Panc1 (cell line): ENCODE measurements around the gene MACROD2. TPM values are rescaled to one million over a fixed set of nuclear protein-coding genes. Genes with fewer than 3 reads are reported as not detected.

Experiments
- ATAC-seq: fragments of 200-7000 bp; cut with Tn5 transposase; 2 replicates; pipeline ENCODE4 v1.9.1; 2020; ENCODE audit warnings: mild to moderate bottlenecking, moderate library complexity
- BruUV-seq: library from RNA; stranded (reverse); fragments of 400-500 nt; replicated peaks from 2 replicates; lab custom pipeline; 2021; lab: Mats Ljungman, UMichigan
- CTCF ChIA-PET: fragments of 300-600 bp; sonication (Branson Sonifier 250); formaldehyde crosslinking; loops from one replicate; lab custom pipeline; 2022; ENCODE audit warnings: antibody characterized with exemption; lab: Charles Lee
- POLR2A ChIA-PET: fragments of 300-600 bp; sonication (Branson Sonifier 250); formaldehyde crosslinking; loops from one replicate; lab custom pipeline; 2022; ENCODE audit warnings: antibody characterized with exemption; lab: Charles Lee
- DNase-seq: peaks from one replicate; pipeline ENCODE4 v3.0.0-alpha.2; 2010; ENCODE audit warnings: low read depth, low spot score
- H3K27ac ChIP-seq: 2 replicates; pipeline ENCODE4 v1.5.1; 2011; ENCODE audit warnings: mild to moderate bottlenecking, low read length, inconsistent platforms
- H3K27me3 ChIP-seq: fragments of 200-500 bp; sonication (Bioruptor generic); 2 replicates; pipeline ENCODE4 v1.6.0; 2014; ENCODE audit warnings: low read length, inconsistent platforms; ENCODE audit not compliant: control insufficient read depth, insufficient read depth
- H3K36me3 ChIP-seq: fragments of 200-500 bp; sonication (Bioruptor generic); 2 replicates; pipeline ENCODE4 v1.5.1; 2014; ENCODE audit warnings: inconsistent platforms, mild to moderate bottlenecking, low read length, moderate library complexity; ENCODE audit not compliant: control insufficient read depth, insufficient read depth
- H3K4me1 ChIP-seq: 2 replicates; pipeline ENCODE4 v1.5.1; 2011; ENCODE audit warnings: inconsistent platforms, mild to moderate bottlenecking, low read length, moderate library complexity; ENCODE audit not compliant: control insufficient read depth, insufficient read depth
- H3K4me3 ChIP-seq, 2 experiments: 2 replicates each; pipeline ENCODE4 v1.5.1; 2011 to 2012; ENCODE audit warnings: low read depth in 2 of 2, low read length in 2 of 2, mild to moderate bottlenecking in 2 of 2, inconsistent platforms in 1 of 2, moderate library complexity in 1 of 2
- H3K9me3 ChIP-seq: fragments of 200-500 bp; sonication (Bioruptor generic); 2 replicates; pipeline ENCODE4 v1.5.1; 2014; ENCODE audit warnings: low read depth, mild to moderate bottlenecking, inconsistent platforms, low read length, moderate library complexity; ENCODE audit not compliant: control insufficient read depth, insufficient read depth
- CTCF ChIP-seq: fragments of 450-650 bp; IDR thresholded peaks from 2 replicates; pipeline ENCODE4 v1.5.1; 2017; ENCODE audit warnings: mild to moderate bottlenecking
- POLR2AphosphoS5 ChIP-seq: IDR thresholded peaks from 2 replicates; pipeline ENCODE4 v1.6.1; 2012; ENCODE audit warnings: mild to moderate bottlenecking, low read depth, low read length, moderate library complexity
- REST ChIP-seq, 2 experiments: IDR thresholded peaks; 2 replicates each; pipeline ENCODE4 v1.6.1; 2011 to 2012; ENCODE audit warnings: low read depth in 2 of 2, control low read depth in 1 of 2, low read length in 1 of 2, mild to moderate bottlenecking in 1 of 2, moderate library complexity in 1 of 2; ENCODE audit not compliant: insufficient read depth in 1 of 2
- TCF7L2 ChIP-seq: IDR thresholded peaks from 2 replicates; pipeline ENCODE4 v1.6.1; 2011; ENCODE audit warnings: mild to moderate bottlenecking, low read depth, low read length, inconsistent platforms
- in situ Hi-C: cut with HindIII; loops from 2 replicates; pipeline ENCODE4 v1.10.0; 2016; ENCODE audit warnings: low sequenced_read_pairs, low pct_unique_long_range_greater_than_20kb
- intact Hi-C: fragments of 100-400 bp; cut with micrococcal nuclease; formaldehyde crosslinking; loops from one replicate; pipeline ENCODE4 v1.10.0; 2022; ENCODE audit not compliant: unreplicated experiment
- total RNA-seq: library from RNA; stranded (reverse); gene quantifications from one replicate; pipeline ENCODE4 v1.2.1, GENCODE V29; 2021; ENCODE audit not compliant: unreplicated experiment

MACROD2 gene
- total RNA-seq, 1 experiment from 2014 or later: 1.2 TPM

GRCh38 chr20:14906908-14907434 lies 911.7 kb downstream of the MACROD2 start:
- no TSS peak for BruUV-seq
- no peak for ATAC-seq

GRCh38 chr20:14910126-14910525 lies 914.8 kb downstream of the MACROD2 start:
- intact Hi-C loops: no loop called here
- Histone ChIP-seq H3K9me3 (no peaks in the 10 kb centered on the region), H3K27ac (no peak overlapping the region), H3K36me3 (no peaks in the 10 kb centered on the region), H3K27me3 (no peaks in the 10 kb centered on the region), H3K4me1 (no peaks in the 10 kb centered on the region), H3K4me3 (no peak overlapping the region)
- POLR2A ChIA-PET: no interaction called here
- no peak for TF ChIP-seq REST (IDR thresholded peaks at IDR 0.05; ENCODE audit: insufficient read depth in 1 of 2, low read depth in 2 of 2, low read length in 1 of 2)
- TF ChIP-seq TCF7L2: no peak
- TF ChIP-seq CTCF: no peak
- TF ChIP-seq POLR2AphosphoS5: no peak
- BruUV-seq: no TSS peak
- CTCF ChIA-PET: no interaction called here
- in situ Hi-C loops: no loop called here
- no peak for ATAC-seq
- no peak for DNase-seq

More at GRCh38 chr20:14906908-14907434, 911.7 kb downstream of the MACROD2 start:
- DNase-seq: no peak
- TF ChIP-seq REST (IDR thresholded peaks at IDR 0.05; ENCODE audit: insufficient read depth in 1 of 2, low read depth in 2 of 2, low read length in 1 of 2) (no peak), CTCF (no peak), TCF7L2 (no peak)
- intact Hi-C loops (no loop called here), in situ Hi-C loops (no loop called here)
- Histone ChIP-seq H3K4me1 (no peaks in the 10 kb centered on the region), H3K27me3 (no peaks in the 10 kb centered on the region), H3K36me3 (no peaks in the 10 kb centered on the region), H3K4me3 (no peak overlapping the region), H3K27ac (no peak overlapping the region), H3K9me3 (no peaks in the 10 kb centered on the region)
- CTCF ChIA-PET: no interaction called here
- POLR2A ChIA-PET: no interaction called here
